ENCODE measurements around the gene DLX6. TPM values are rescaled to one million over a fixed set of nuclear protein-coding genes. Genes with fewer than 3 reads are reported as not detected.

The DLX6 gene
- total RNA-seq, 2 experiments from 2014 or later: not detected

- CTCF ChIA-PET: interaction anchor here (0.9 to 2.9 kb wide), 2 partner anchors 14 to 20 kb away, joined by 3 to 11 read pairs; no protein-coding TSS in a partner anchor
- intact Hi-C loops (cut with micrococcal nuclease): no loop called here
- H3K4me1 Mint-ChIP-seq (ENCODE audit: low read depth): peaks cover 20% of the 10 kb centered on the region
- no peak overlapping the region for H3K27ac Mint-ChIP-seq
- peaks cover 7% of the 10 kb centered on the region for H3K36me3 Mint-ChIP-seq
- no peaks in the 10 kb centered on the region for H3K9me3 Mint-ChIP-seq
- H3K27me3 Mint-ChIP-seq: peaks cover 82% of the 10 kb centered on the region
- POLR2A ChIA-PET: no interaction called here
- no peak for DNase-seq
- H3K4me3 Mint-ChIP-seq: peak overlapping the region; percentile 53
Measured at GRCh38 chr7:97006816-97007582, 1.6 kb downstream of the DLX6 start.

- no peak overlapping the region for H3K27ac Mint-ChIP-seq
- ChIA-PET POLR2A (no interaction called here), CTCF (interaction anchor here (2.9 kb wide), 1 partner anchor 20 kb away, joined by 11 read pairs; no protein-coding TSS in a partner anchor)
- intact Hi-C loops (cut with micrococcal nuclease): no loop called here
- peaks cover 84% of the 10 kb centered on the region for H3K27me3 Mint-ChIP-seq
- DNase-seq: no peak
- no peak overlapping the region for H3K4me3 Mint-ChIP-seq
- peaks cover 20% of the 10 kb centered on the region for H3K4me1 Mint-ChIP-seq (ENCODE audit: low read depth)
- H3K36me3 Mint-ChIP-seq: peaks cover 4% of the 10 kb centered on the region
- H3K9me3 Mint-ChIP-seq: no peaks in the 10 kb centered on the region
Measured at GRCh38 chr7:97007583-97007861, 2.2 kb downstream of the DLX6 start.

- ChIA-PET POLR2A (no interaction called here), CTCF (interaction anchor here (1.7 kb wide), 1 partner anchor 18 kb away, joined by 6 read pairs; no protein-coding TSS in a partner anchor)
- intact Hi-C loops (cut with micrococcal nuclease): no loop called here
- DNase-seq: no peak
- Mint-ChIP-seq H3K27me3 (peaks cover 84% of the 10 kb centered on the region), H3K36me3 (peaks cover 8% of the 10 kb centered on the region), H3K4me1 (ENCODE audit: low read depth) (peaks cover 16% of the 10 kb centered on the region), H3K27ac (no peak overlapping the region), H3K4me3 (no peak overlapping the region), H3K9me3 (no peaks in the 10 kb centered on the region)
Measured at GRCh38 chr7:97008275-97008917, 3.0 kb downstream of the DLX6 start.

- peaks cover 13% of the 10 kb centered on the region for H3K4me1 Mint-ChIP-seq (ENCODE audit: low read depth)
- intact Hi-C loops (cut with micrococcal nuclease): no loop called here
Measured at GRCh38 chr7:97009753-97010732, 4.7 kb downstream of the DLX6 start.

GRCh38 chr7:97011104-97011503 lies 5.8 kb downstream of the DLX6 start:
- ChIA-PET CTCF (no interaction called here), POLR2A (no interaction called here)
- DNase-seq: no peak
- Mint-ChIP-seq H3K9me3 (no peaks in the 10 kb centered on the region), H3K27me3 (peaks cover 89% of the 10 kb centered on the region), H3K4me3 (no peak overlapping the region), H3K36me3 (peaks cover 8% of the 10 kb centered on the region), H3K27ac (no peak overlapping the region), H3K4me1 (ENCODE audit: low read depth) (peaks cover 12% of the 10 kb centered on the region)
- intact Hi-C loops (cut with micrococcal nuclease): no loop called here

More at GRCh38 chr7:97009753-97010732, 4.7 kb downstream of the DLX6 start:
- Mint-ChIP-seq H3K4me3 (no peak overlapping the region), H3K36me3 (peaks cover 8% of the 10 kb centered on the region), H3K27me3 (peaks cover 83% of the 10 kb centered on the region), H3K27ac (no peak overlapping the region), H3K9me3 (no peaks in the 10 kb centered on the region)
- ChIA-PET CTCF (interaction anchor here (1.7 kb wide), 1 partner anchor 17 kb away, joined by 6 read pairs; no protein-coding TSS in a partner anchor), POLR2A (no interaction called here)
- no peak for DNase-seq

GRCh38 chr7:97011536-97012364 lies 6.4 kb downstream of the DLX6 start:
- H3K4me3 Mint-ChIP-seq: no peak overlapping the region
- intact Hi-C loops (cut with micrococcal nuclease): no loop called here

DNA sequence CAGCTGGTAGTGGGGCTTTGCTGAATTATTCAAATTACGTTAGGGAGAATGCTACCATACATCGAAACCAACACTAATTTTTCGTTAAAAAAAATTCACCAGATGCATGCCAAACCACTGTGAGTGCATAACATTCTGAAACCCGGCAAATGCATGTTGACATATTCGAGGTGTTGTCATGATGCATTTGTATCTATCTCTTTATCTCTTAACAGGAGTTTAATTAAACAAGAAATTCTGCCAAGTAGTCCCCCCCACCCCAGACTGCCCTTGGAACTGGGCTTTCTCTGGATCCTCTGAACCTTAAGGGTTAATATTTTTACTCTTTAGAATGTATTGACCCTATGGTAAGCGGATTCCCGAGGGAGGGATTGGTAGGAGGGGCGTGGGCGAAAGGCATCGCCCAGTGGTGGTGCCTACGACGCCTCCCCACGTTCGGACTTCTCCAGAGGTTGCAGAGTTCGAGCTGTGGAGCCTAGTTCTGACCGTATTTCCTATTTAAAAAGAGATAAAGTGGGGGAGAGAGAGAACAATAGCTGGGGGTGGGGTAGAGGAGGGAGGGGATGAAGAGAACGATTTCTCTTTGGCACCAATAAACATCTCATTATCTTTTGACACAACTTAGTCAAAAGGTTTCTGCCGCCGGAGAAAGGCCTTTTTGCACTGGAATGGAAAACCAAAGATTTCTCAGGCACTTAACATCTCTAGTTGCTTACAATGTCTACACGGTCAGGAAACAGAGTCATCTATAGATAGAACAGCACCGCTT lies 7.2 kb downstream of the DLX6 start:
- Mint-ChIP-seq H3K27me3 (peaks cover 90% of the 10 kb centered on the region), H3K9me3 (no peaks in the 10 kb centered on the region), H3K27ac (no peak overlapping the region), H3K4me1 (ENCODE audit: low read depth) (peaks cover 10% of the 10 kb centered on the region), H3K4me3 (no peak overlapping the region), H3K36me3 (peaks cover 8% of the 10 kb centered on the region)
- POLR2A ChIA-PET: interaction anchor here (1.1 kb wide), 1 partner anchor 12 kb away, joined by 3 read pairs; the partner anchor contains the start of gene DLX5
- intact Hi-C loops (cut with micrococcal nuclease): no loop called here
- DNase-seq: no peak
- CTCF ChIA-PET: interaction anchor here (1.1 to 1.4 kb wide), 2 partner anchors 11 to 14 kb away, joined by 3 to 4 read pairs; no protein-coding TSS in a partner anchor

More at GRCh38 chr7:97011536-97012364, 6.4 kb downstream of the DLX6 start:
- ChIA-PET POLR2A (no interaction called here), CTCF (interaction anchor here (1.1 kb wide), 1 partner anchor 14 kb away, joined by 3 read pairs; no protein-coding TSS in a partner anchor)
- DNase-seq: no peak
- Mint-ChIP-seq H3K27ac (no peak overlapping the region), H3K9me3 (no peaks in the 10 kb centered on the region), H3K27me3 (peaks cover 90% of the 10 kb centered on the region), H3K4me1 (ENCODE audit: low read depth) (peaks cover 12% of the 10 kb centered on the region), H3K36me3 (peaks cover 8% of the 10 kb centered on the region)

GRCh38 chr7:97013134-97013844 lies 7.9 kb downstream of the DLX6 start:
- peaks cover 12% of the 10 kb centered on the region for H3K4me1 Mint-ChIP-seq (ENCODE audit: low read depth)
- intact Hi-C loops (cut with micrococcal nuclease): no loop called here
- H3K27ac Mint-ChIP-seq: no peak overlapping the region
- peaks cover 8% of the 10 kb centered on the region for H3K36me3 Mint-ChIP-seq
- H3K9me3 Mint-ChIP-seq: no peaks in the 10 kb centered on the region
- DNase-seq: no peak
- no peak overlapping the region for H3K4me3 Mint-ChIP-seq
- POLR2A ChIA-PET: interaction anchor here (1.1 kb wide), 1 partner anchor 11 kb away, joined by 3 read pairs; the partner anchor contains the start of gene DLX5
- H3K27me3 Mint-ChIP-seq: peaks cover 90% of the 10 kb centered on the region
- CTCF ChIA-PET: interaction anchor here (1.4 kb wide), 1 partner anchor 11 kb away, joined by 4 read pairs; no protein-coding TSS in a partner anchor

GRCh38 chr7:97013845-97014134 lies 8.4 kb downstream of the DLX6 start:
- POLR2A ChIA-PET: interaction anchor here (1.1 kb wide), 1 partner anchor 10 kb away, joined by 3 read pairs; the partner anchor contains the start of gene DLX5
- CTCF ChIA-PET: interaction anchor here (1.4 to 4.4 kb wide), 2 partner anchors 10 to 13 kb away, joined by 4 to 24 read pairs; no protein-coding TSS in a partner anchor
- DNase-seq: no peak
- H3K4me3 Mint-ChIP-seq: no peak overlapping the region
- intact Hi-C loops (cut with micrococcal nuclease): no loop called here
- peaks cover 8% of the 10 kb centered on the region for H3K36me3 Mint-ChIP-seq
- H3K9me3 Mint-ChIP-seq: no peaks in the 10 kb centered on the region
- peaks cover 89% of the 10 kb centered on the region for H3K27me3 Mint-ChIP-seq
- no peak overlapping the region for H3K27ac Mint-ChIP-seq
- peaks cover 12% of the 10 kb centered on the region for H3K4me1 Mint-ChIP-seq (ENCODE audit: low read depth)

- CTCF ChIA-PET: interaction anchor here (1.4 to 4.4 kb wide), 2 partner anchors 10 to 13 kb away, joined by 4 to 24 read pairs; no protein-coding TSS in a partner anchor
- H3K4me1 Mint-ChIP-seq (ENCODE audit: low read depth): peaks cover 12% of the 10 kb centered on the region
- POLR2A ChIA-PET: interaction anchor here (1.1 kb wide), 1 partner anchor 10 kb away, joined by 3 read pairs; the partner anchor contains the start of gene DLX5
Measured at GRCh38 chr7:97014145-97014750, 8.9 kb downstream of the DLX6 start.

More at GRCh38 chr7:97014145-97014750, 8.9 kb downstream of the DLX6 start:
- intact Hi-C loops (cut with micrococcal nuclease): no loop called here
- peaks cover 92% of the 10 kb centered on the region for H3K27me3 Mint-ChIP-seq
- no peaks in the 10 kb centered on the region for H3K9me3 Mint-ChIP-seq
- H3K36me3 Mint-ChIP-seq: peaks cover 8% of the 10 kb centered on the region
- DNase-seq: no peak
- no peak overlapping the region for H3K4me3 Mint-ChIP-seq
- no peak overlapping the region for H3K27ac Mint-ChIP-seq
